Measurements from ENCODE around the gene LDHD.

The LDHD gene

GRCh38 chr16:75103994-75104393, 12.6 kb downstream of the LDHD start:
- Mint-ChIP-seq H3K9me3 (no peaks in the 10 kb centered on the region), H3K4me3 (no peak overlapping the region), H3K27ac (no peak overlapping the region), H3K4me1 (peaks cover 42% of the 10 kb centered on the region), H3K36me3 (ENCODE audit: low read depth) (peaks cover 32% of the 10 kb centered on the region), H3K27me3 (ENCODE audit: low read depth) (no peaks in the 10 kb centered on the region)
- no peak for TF ChIP-seq CTCF (IDR thresholded peaks at IDR 0.05; ENCODE audit: unreplicated experiment in 3 of 3)

GRCh38 chr16:75102595-75102994, 14.0 kb downstream of the LDHD start:
- TF ChIP-seq CTCF (IDR thresholded peaks at IDR 0.05; ENCODE audit: unreplicated experiment in 3 of 3): no peak
- Mint-ChIP-seq H3K9me3 (no peaks in the 10 kb centered on the region), H3K27ac (no peak overlapping the region), H3K27me3 (ENCODE audit: low read depth) (no peaks in the 10 kb centered on the region), H3K4me3 (no peak overlapping the region), H3K36me3 (ENCODE audit: low read depth) (peaks cover 27% of the 10 kb centered on the region), H3K4me1 (peaks cover 40% of the 10 kb centered on the region)

GRCh38 chr16:75101635-75102034, 14.9 kb downstream of the LDHD start:
- peaks cover 31% of the 10 kb centered on the region for H3K36me3 Mint-ChIP-seq (ENCODE audit: low read depth)
- no peaks in the 10 kb centered on the region for H3K9me3 Mint-ChIP-seq
- no peak overlapping the region for H3K4me3 Mint-ChIP-seq
- peaks cover 42% of the 10 kb centered on the region for H3K4me1 Mint-ChIP-seq
- H3K27ac Mint-ChIP-seq: no peak overlapping the region
- H3K27me3 Mint-ChIP-seq (ENCODE audit: low read depth): no peaks in the 10 kb centered on the region
- no peak for TF ChIP-seq CTCF (IDR thresholded peaks at IDR 0.05; ENCODE audit: unreplicated experiment in 3 of 3)

GRCh38 chr16:75100603-75100990, 16.0 kb downstream of the LDHD start:
- Mint-ChIP-seq H3K36me3 (ENCODE audit: low read depth) (peaks cover 28% of the 10 kb centered on the region), H3K27me3 (ENCODE audit: low read depth) (no peaks in the 10 kb centered on the region), H3K4me3 (no peak overlapping the region), H3K4me1 (peaks cover 46% of the 10 kb centered on the region), H3K9me3 (no peaks in the 10 kb centered on the region), H3K27ac (peak overlapping the region in 1 of 3 experiments; percentile 47)
- TF ChIP-seq CTCF (IDR thresholded peaks at IDR 0.05; ENCODE audit: unreplicated experiment in 3 of 3): no peak

- H3K4me1 Mint-ChIP-seq: peaks cover 43% of the 10 kb centered on the region
- H3K36me3 Mint-ChIP-seq (ENCODE audit: low read depth): peaks cover 25% of the 10 kb centered on the region
- no peak overlapping the region for H3K4me3 Mint-ChIP-seq
- TF ChIP-seq CTCF (IDR thresholded peaks at IDR 0.05; ENCODE audit: unreplicated experiment in 3 of 3): no peak
- H3K9me3 Mint-ChIP-seq: no peaks in the 10 kb centered on the region
- H3K27me3 Mint-ChIP-seq (ENCODE audit: low read depth): no peaks in the 10 kb centered on the region
- H3K27ac Mint-ChIP-seq: peak overlapping the region in 2 of 3 experiments; percentile 18 to 58
These were observed 16.6 kb downstream of the LDHD start for GRCh38 chr16:75099738-75100602.
